Activated naive CD4-positive, alpha-beta T cell treated with anti-CD3 and anti-CD28 coated beads for 36 hours (primary cell): Measurements from ENCODE around the gene LLGL2. TPM values are rescaled to one million over a fixed set of nuclear protein-coding genes. Genes with fewer than 3 reads are reported as not detected.
A peak's percentile ranks its signal among the peaks of the same experiment; 100 is the strongest.
"Not testable (repeated sequence)": the region's sequence is repeated elsewhere in the genome, so short reads cannot be mapped to it uniquely, and the experiment has no call there.

Source experiments
- CTCF ChIA-PET: fragments of 350-600 bp; sonication (Branson Sonifier 250); formaldehyde crosslinking; loops from one replicate; lab custom pipeline; 2021; ENCODE audit warnings: antibody characterized with exemption; lab: Charles Lee
- DNase-seq: peaks from one replicate; pipeline ENCODE4 v3.0.0-alpha.2; 2020
- H3K27ac Mint-ChIP-seq: one replicate; pipeline ENCODE4 v1.8.0; 2021; ENCODE audit warnings: mild to moderate bottlenecking, mixed read lengths
- H3K27me3 Mint-ChIP-seq: one replicate; pipeline ENCODE4 v1.8.0; 2021; ENCODE audit warnings: low read depth, mixed read lengths
- H3K36me3 Mint-ChIP-seq: one replicate; pipeline ENCODE4 v1.8.0; 2021; ENCODE audit warnings: low read depth, mixed read lengths
- H3K4me1 Mint-ChIP-seq: one replicate; pipeline ENCODE4 v1.8.0; 2021; ENCODE audit warnings: low read depth, mixed read lengths
- H3K4me3 Mint-ChIP-seq: one replicate; pipeline ENCODE4 v1.8.0; 2021; ENCODE audit warnings: mild to moderate bottlenecking, moderate library complexity, mixed read lengths
- H3K9me3 Mint-ChIP-seq: one replicate; pipeline ENCODE4 v1.8.0; 2021; ENCODE audit warnings: mixed read lengths
- intact Hi-C: fragments of 100-400 bp; cut with micrococcal nuclease; formaldehyde crosslinking; loops from one replicate; pipeline ENCODE4 v1.15.1; 2023
- total RNA-seq, 2 experiments: library from RNA; stranded (reverse); gene quantifications; one replicate each; pipeline ENCODE4 v1.2.3, GENCODE V29; 2021

Gene LLGL2
- total RNA-seq, result 1 to 10 TPM; 6.2 to 6.8 TPM

- DNase-seq, result peak; percentile 74
- Mint-ChIP-seq H3K27ac (no peak within 1 kb of the TSS), H3K4me1 (peaks cover 9% of the 10 kb centered on the region), H3K4me3 (peak within 1 kb of the TSS; percentile 58), H3K27me3 (no peaks in the 10 kb centered on the region), H3K36me3 (peaks cover 1% of the 10 kb centered on the region), H3K9me3 (no peaks in the 10 kb centered on the region)
- intact Hi-C loops, result loop anchor here (1.0 to 2.0 kb wide), 4 partner anchors 9 to 236 kb away; partner anchors contain the start of genes SLC25A19 and TSEN54
- CTCF ChIA-PET, result interaction anchor here (0.7 to 1.0 kb wide), 3 partner anchors 9 to 100 kb away, joined by 4 read pairs; partner anchors contain the start of gene TSEN54
Observed at GRCh38 chr17:75524970-75525805, at the start of gene LLGL2. TSS of gene LLGL2 (plus strand) at chr17:75525697. CDS start at chr17:75543427, 17,730 bp downstream.

- intact Hi-C loops, result no loop called here
- Mint-ChIP-seq H3K4me1 (no peaks in the 10 kb centered on the region), H3K27ac (no peak overlapping the region), H3K4me3 (no peak overlapping the region), H3K27me3 (no peaks in the 10 kb centered on the region), H3K36me3 (peaks cover 6% of the 10 kb centered on the region), H3K9me3 (no peaks in the 10 kb centered on the region)
- CTCF ChIA-PET, result interaction anchor here (0.6 to 0.9 kb wide), 2 partner anchors 28 to 29 kb away, joined by 3 to 4 read pairs; no protein-coding TSS in a partner anchor
- DNase-seq, result no peak
Observed at GRCh38 chr17:75475851-75476250, 49.6 kb upstream of the LLGL2 start.

- intact Hi-C loops, result no loop called here
- no peaks in the 10 kb centered on the region for H3K27me3 Mint-ChIP-seq
- CTCF ChIA-PET, result interaction anchor here (0.6 to 0.9 kb wide), 2 partner anchors 27 to 29 kb away, joined by 3 to 4 read pairs; no protein-coding TSS in a partner anchor
- H3K27ac Mint-ChIP-seq, result no peak overlapping the region
- H3K4me3 Mint-ChIP-seq, result no peak overlapping the region
- H3K36me3 Mint-ChIP-seq, result peaks cover 6% of the 10 kb centered on the region
- H3K4me1 Mint-ChIP-seq, result no peaks in the 10 kb centered on the region
- no peaks in the 10 kb centered on the region for H3K9me3 Mint-ChIP-seq
- DNase-seq, result no peak
Observed at GRCh38 chr17:75476271-75476671, 49.2 kb upstream of the LLGL2 start.

GRCh38 chr17:75476752-75477489 is 48.6 kb upstream of the LLGL2 start:
- intact Hi-C loops, result no loop called here
- CTCF ChIA-PET, result interaction anchor here (0.6 kb wide), 1 partner anchor 28 kb away, joined by 3 read pairs; no protein-coding TSS in a partner anchor
- Mint-ChIP-seq H3K27ac (no peak overlapping the region), H3K9me3 (no peaks in the 10 kb centered on the region), H3K4me1 (no peaks in the 10 kb centered on the region), H3K4me3 (no peak overlapping the region), H3K36me3 (peaks cover 6% of the 10 kb centered on the region), H3K27me3 (no peaks in the 10 kb centered on the region)
- DNase-seq, result no peak

- CTCF ChIA-PET, H3K4me1 Mint-ChIP-seq, H3K27me3 Mint-ChIP-seq, H3K36me3 Mint-ChIP-seq, intact Hi-C loops, H3K9me3 Mint-ChIP-seq, DNase-seq, H3K27ac Mint-ChIP-seq, H3K4me3 Mint-ChIP-seq: not testable (repeated sequence)
Observed at GRCh38 chr17:75477490-75477862, 48.0 kb upstream of the LLGL2 start.

- H3K4me3 Mint-ChIP-seq, result no peak overlapping the region
- no peaks in the 10 kb centered on the region for H3K4me1 Mint-ChIP-seq
- H3K27me3 Mint-ChIP-seq, result no peaks in the 10 kb centered on the region
- H3K27ac Mint-ChIP-seq, result no peak overlapping the region
- CTCF ChIA-PET, result no interaction called here
- peaks cover 7% of the 10 kb centered on the region for H3K36me3 Mint-ChIP-seq
- H3K9me3 Mint-ChIP-seq, result no peaks in the 10 kb centered on the region
- intact Hi-C loops, result no loop called here
- no peak for DNase-seq
Observed at GRCh38 chr17:75478508-75478907, 47.0 kb upstream of the LLGL2 start.

- Mint-ChIP-seq H3K36me3 (peaks cover 7% of the 10 kb centered on the region), H3K27me3 (no peaks in the 10 kb centered on the region), H3K4me3 (no peak overlapping the region), H3K4me1 (peaks cover 2% of the 10 kb centered on the region), H3K9me3 (no peaks in the 10 kb centered on the region), H3K27ac (no peak overlapping the region)
- DNase-seq, result no peak
- CTCF ChIA-PET, result interaction anchor here (0.6 kb wide), 1 partner anchor 169 kb away, joined by 4 read pairs; no protein-coding TSS in a partner anchor
- intact Hi-C loops, result no loop called here
Observed at GRCh38 chr17:75480281-75480680, 45.2 kb upstream of the LLGL2 start.

- no peak overlapping the region for H3K27ac Mint-ChIP-seq
- CTCF ChIA-PET, result interaction anchor here (0.6 kb wide), 1 partner anchor 120 kb away, joined by 3 read pairs; no protein-coding TSS in a partner anchor
- intact Hi-C loops, result no loop called here
- no peaks in the 10 kb centered on the region for H3K9me3 Mint-ChIP-seq
- H3K4me3 Mint-ChIP-seq, result no peak overlapping the region
- DNase-seq, result no peak
- peaks cover 6% of the 10 kb centered on the region for H3K36me3 Mint-ChIP-seq
- peaks cover 5% of the 10 kb centered on the region for H3K4me1 Mint-ChIP-seq
- no peaks in the 10 kb centered on the region for H3K27me3 Mint-ChIP-seq
Observed at GRCh38 chr17:75481194-75482068, 44.1 kb upstream of the LLGL2 start.

- Mint-ChIP-seq H3K4me3 (no peak overlapping the region), H3K9me3 (no peaks in the 10 kb centered on the region), H3K27me3 (no peaks in the 10 kb centered on the region), H3K36me3 (peaks cover 8% of the 10 kb centered on the region), H3K27ac (no peak overlapping the region), H3K4me1 (peaks cover 14% of the 10 kb centered on the region)
- CTCF ChIA-PET, result interaction anchor here (0.7 kb wide), 1 partner anchor 45 kb away, joined by 3 read pairs; no protein-coding TSS in a partner anchor
- no peak for DNase-seq
- intact Hi-C loops, result no loop called here
Observed at GRCh38 chr17:75482098-75482942, 43.2 kb upstream of the LLGL2 start.

- Mint-ChIP-seq H3K27ac (no peak overlapping the region), H3K4me1 (peaks cover 29% of the 10 kb centered on the region), H3K27me3 (no peaks in the 10 kb centered on the region), H3K9me3 (no peaks in the 10 kb centered on the region), H3K4me3 (no peak overlapping the region), H3K36me3 (peaks cover 8% of the 10 kb centered on the region)
- intact Hi-C loops, result loop anchor here (5.0 kb wide), 1 partner anchor 58 kb away; no protein-coding TSS in a partner anchor
- CTCF ChIA-PET, result no interaction called here
- DNase-seq, result no peak
Observed at GRCh38 chr17:75485688-75486087, 39.8 kb upstream of the LLGL2 start.

GRCh38 chr17:75486151-75486550 is 39.3 kb upstream of the LLGL2 start:
- Mint-ChIP-seq H3K27me3 (no peaks in the 10 kb centered on the region), H3K9me3 (no peaks in the 10 kb centered on the region), H3K4me1 (peaks cover 29% of the 10 kb centered on the region), H3K4me3 (no peak overlapping the region), H3K27ac (peak overlapping the region; percentile 27), H3K36me3 (peaks cover 8% of the 10 kb centered on the region)
- intact Hi-C loops, result loop anchor here (5.0 kb wide), 1 partner anchor 59 kb away; no protein-coding TSS in a partner anchor
- CTCF ChIA-PET, result no interaction called here
- DNase-seq, result no peak
